Keratinocyte (primary cell): ENCODE results near the gene ILKAP.

ENCODE experiments used
- EZH2 ChIP-seq: IDR thresholded peaks from one replicate; pipeline ENCODE4 v1.6.1; 2012; ENCODE audit warnings: inconsistent platforms, mild to moderate bottlenecking, low read length, moderate library complexity
- TF ChIP-seq, protein P1 (sequence below), 3 experiments: IDR thresholded peaks in 1 of 3; conservative IDR thresholded peaks in 1 of 3; optimal IDR thresholded peaks in 1 of 3; 2 replicates in 2 of 3; 3 replicates in 1 of 3; pipeline versions ENCODE3 to v1.5.1; 2011; ENCODE audit warnings: low read length in 3 of 3, mild to moderate bottlenecking in 3 of 3, moderate library complexity in 2 of 3, control low read depth in 1 of 3, inconsistent platforms in 1 of 3; ENCODE audit not compliant: insufficient read depth in 2 of 3; ENCODE audit errors: extremely low read depth in 1 of 3

GRCh38 chr2:238168196-238169047 is 35.1 kb downstream of the ILKAP start:
- TF ChIP-seq, protein P1, sequence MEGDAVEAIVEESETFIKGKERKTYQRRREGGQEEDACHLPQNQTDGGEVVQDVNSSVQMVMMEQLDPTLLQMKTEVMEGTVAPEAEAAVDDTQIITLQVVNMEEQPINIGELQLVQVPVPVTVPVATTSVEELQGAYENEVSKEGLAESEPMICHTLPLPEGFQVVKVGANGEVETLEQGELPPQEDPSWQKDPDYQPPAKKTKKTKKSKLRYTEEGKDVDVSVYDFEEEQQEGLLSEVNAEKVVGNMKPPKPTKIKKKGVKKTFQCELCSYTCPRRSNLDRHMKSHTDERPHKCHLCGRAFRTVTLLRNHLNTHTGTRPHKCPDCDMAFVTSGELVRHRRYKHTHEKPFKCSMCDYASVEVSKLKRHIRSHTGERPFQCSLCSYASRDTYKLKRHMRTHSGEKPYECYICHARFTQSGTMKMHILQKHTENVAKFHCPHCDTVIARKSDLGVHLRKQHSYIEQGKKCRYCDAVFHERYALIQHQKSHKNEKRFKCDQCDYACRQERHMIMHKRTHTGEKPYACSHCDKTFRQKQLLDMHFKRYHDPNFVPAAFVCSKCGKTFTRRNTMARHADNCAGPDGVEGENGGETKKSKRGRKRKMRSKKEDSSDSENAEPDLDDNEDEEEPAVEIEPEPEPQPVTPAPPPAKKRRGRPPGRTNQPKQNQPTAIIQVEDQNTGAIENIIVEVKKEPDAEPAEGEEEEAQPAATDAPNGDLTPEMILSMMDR (optimal IDR thresholded peaks at IDR 0.05 in 1 of 3, IDR thresholded peaks at IDR 0.05 in 1 of 3, conservative IDR thresholded peaks at IDR 0.05 in 1 of 3; ENCODE audit: extremely low read depth in 1 of 3, insufficient read depth in 2 of 3, low read length in 3 of 3): no peak
- TF ChIP-seq EZH2: no peak
